Suppressor macrophage treated with lipopolysaccharide for 1 hour (primary cell): ENCODE data around the gene FHDC1.

ENCODE experiments used
- DNase-seq, 3 donors: peaks; one replicate each; pipeline ENCODE4 v3.0.0-alpha.2; 2020 to 2022

FHDC1 gene

DNA sequence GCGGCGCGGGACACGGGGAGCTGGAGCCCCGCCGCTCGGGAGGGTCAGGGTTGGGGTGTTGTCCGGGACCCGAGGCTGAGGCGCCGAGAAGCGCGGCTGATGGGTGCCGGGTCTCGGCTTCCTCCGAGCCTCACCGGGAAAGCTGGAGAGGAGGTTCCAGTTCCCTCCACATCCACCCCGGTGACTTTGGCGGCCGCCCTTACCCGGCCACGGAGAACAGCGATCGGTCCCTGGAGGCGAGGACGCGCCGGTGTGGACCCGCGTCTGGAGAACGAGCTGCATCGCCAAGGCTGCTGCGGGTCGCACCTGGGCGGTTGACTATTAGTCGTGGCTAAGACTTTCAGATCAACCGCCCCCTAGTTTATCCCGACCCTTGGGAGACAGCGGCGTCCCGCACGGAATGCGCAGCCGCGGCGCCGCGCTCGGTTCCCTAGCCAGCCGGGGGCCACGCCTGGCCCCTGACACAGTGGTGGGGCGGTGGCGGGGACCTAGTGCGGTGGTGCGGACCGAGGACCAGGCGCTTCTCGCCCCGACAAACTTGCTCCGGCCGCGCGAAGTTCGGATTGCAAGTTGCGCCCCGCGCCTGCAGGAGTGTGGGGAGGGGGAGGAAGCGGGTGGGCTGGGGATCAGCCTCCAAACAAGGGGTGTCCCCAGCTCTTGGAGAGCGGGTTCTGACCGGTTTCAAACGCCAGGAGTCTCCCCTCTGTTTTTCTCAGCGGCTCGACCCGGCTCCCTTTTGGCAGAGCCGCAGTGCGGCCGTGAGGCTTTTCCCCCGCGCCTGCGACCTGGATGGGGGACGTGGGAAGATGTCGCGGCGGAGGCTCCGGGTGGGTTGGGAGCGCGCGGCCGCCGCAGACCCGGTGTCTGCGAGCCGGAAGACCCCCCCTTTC is 568 bp downstream of the FHDC1 start:
- peak in 2 of 3 donors; percentile 24 to 45 for DNase-seq

DNA sequence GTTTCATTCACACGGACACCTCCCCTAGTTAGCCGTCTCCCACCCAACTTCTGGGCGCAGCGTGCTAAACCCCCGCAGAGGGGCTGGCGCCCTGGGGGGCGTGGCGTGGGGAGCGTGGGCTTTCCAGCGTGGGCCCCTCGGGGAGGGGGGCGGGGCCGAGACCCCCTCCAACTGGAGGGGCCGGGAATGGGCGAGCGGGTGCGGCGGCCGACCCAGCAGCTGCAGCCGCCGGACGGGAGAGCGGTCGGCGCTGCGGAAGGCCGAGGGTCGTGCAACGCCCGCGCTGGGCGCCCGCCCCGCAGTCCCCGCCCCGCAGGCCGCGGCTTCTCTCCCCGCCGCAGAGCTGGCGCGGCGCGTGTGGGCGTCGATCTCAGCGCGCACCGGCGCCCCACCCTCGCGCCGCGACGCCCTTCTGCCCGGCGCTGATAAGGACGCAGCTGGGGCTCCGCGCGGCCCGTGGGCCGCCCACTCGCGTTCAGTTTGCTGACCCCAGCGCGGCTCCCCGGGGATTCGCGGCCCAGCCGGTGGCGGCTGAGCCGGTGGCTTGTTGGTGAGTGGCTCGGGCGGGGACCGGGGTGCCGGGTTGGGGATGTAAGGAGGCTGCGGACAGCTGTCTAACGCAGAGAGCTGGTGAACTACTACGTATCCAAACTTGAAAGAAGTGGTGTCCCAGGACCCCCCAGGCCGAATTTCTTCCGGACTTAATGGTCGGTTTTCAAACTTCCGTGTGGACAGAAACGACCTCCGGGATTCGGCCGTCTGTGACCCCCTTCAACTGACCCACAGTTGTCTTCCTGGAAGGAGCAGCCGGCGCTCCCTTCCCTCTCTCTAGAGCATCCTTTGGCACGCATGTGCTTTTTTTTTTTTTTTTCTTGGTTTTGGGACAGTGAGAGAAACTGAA is 1.5 kb downstream of the FHDC1 start:
- DNase-seq = peak; percentile 33 to 61 (median 40)

DNA sequence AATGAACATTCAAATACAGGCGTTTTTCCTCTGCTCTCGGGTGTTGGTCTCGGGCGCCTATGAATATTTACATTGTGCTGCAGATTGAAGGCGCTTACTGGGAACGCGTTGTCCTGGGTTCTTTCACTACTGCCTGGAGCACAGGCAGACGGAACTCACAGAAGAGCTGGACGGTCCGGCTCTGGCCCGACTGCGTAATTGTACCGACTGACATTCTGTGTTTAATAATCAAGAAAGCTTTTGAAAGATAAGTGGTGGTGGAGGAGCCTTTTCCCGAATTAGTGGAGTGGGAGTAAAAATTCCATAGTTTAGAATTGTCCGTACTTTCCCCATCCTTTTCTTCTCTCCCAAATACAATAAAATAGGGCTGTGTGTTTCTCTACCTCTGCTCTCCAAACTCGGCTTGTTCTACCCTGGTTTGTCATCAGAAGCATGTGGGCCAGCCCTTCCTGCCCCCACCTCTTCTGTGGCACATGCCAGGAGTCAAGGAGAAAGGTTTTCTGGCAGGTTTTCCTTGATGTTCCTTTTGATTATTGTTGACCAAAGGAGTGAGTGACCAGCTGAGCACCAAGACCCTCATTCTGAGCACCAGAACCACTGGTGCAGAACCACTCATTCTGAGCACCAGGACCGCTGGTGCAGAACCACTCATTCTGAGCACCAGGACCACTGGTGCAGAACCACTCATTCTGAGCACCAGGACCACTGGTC is 2.3 kb downstream of the FHDC1 start:
- no peak for DNase-seq

- DNase-seq = no peak
Measured at GRCh38 chr4:152939621-152940020, 3.5 kb downstream of the FHDC1 start.

DNA sequence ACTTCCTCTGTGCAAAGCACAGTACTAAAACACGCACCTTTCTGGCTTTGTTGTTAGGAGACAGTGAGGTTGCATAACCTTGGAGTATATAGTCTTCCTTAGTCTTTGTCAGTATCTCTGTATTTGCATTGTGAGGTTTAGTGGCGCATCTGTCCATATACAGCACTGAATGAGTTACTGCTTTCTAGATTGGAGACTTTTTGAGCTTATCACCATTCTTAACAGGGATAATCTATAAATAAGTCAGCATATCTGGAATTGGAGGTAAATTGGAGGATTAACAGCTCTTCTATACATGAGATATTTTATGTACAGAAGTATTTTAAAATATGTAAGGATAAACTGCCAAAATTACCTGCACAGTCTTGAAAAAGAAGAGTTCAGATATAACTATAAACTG is 4.3 kb downstream of the FHDC1 start:
- no peak for DNase-seq

GRCh38 chr4:152941411-152941810 is 5.3 kb downstream of the FHDC1 start:
- DNase-seq = no peak

DNA sequence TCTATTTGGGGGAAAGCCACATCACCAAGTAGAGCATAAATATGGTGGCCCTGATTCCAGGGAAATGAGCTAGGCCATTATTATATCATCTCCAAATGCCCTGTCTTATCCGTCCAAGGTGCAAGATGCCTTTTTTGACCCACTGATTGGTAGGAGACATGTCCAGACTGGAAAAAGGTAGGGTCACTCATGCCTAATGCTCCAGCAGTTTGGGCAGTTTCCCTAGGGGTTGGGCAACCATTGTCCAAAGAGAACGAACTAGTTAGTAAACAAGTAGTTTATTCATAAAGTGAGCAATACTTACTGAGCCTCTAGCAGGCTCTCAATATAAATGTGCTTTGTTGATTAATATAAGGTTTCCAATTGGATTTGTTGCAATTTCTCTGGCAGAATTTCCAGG is 6.2 kb downstream of the FHDC1 start:
- DNase-seq = no peak

DNA sequence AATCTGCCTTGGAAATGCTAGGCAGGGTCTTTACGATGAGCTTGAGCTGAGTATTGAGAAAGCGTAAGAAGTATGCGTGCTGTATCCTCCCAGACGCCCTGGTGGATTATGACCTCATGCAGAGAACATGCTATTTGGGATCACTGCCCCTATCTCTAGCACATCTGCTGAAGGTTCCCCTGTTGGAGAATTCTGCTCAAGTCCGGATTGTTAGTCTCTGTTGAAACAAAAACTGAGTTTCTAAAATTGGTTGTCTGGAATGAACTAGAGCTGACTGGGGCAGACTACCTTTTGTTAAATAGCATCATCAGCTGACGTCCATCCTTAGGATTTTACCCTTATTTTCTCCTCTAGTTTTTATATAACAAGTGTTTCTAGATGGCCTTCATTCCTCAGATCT is 7.5 kb downstream of the FHDC1 start:
- DNase-seq = no peak

DNA sequence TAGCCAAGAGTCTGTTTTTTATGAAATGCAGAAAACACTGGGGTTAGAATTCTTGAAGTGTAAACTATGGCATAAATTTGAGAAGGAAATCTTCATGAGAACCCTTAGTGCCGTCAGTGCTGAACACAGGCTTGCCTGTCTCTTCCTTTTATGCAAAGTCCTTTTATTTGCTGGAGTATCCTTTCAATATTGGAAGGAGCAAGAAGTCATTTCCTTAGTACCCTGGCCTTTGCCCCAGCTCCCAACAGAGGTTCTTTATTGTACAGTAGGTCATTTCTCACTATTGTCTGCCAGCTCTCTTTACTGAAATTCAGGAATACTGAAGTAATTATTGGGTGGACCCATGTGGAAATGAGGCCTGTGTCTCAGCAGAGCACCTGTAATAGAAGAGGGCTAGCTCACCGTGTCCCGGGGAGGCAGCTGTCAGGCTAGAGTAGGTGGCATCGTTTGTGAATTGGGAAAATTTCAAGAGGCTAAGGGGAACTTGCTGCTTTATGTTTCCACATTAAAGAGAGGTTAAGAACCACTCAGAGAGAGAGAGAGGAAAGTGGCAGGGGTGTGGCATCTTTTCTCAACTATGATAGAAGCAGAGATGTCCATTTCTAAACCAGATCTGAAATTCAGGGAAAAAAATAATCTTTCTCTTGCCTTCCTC is 8.7 kb downstream of the FHDC1 start:
- no peak for DNase-seq

- no peak for DNase-seq
Measured at GRCh38 chr4:152945639-152946038, 9.5 kb downstream of the FHDC1 start.

GRCh38 chr4:152946446-152946845 is 10.3 kb downstream of the FHDC1 start:
- DNase-seq = no peak

- no peak for DNase-seq
Measured at GRCh38 chr4:152947311-152947710, 11.2 kb downstream of the FHDC1 start.

- no peak for DNase-seq
Measured at GRCh38 chr4:152949930-152950329, 13.8 kb downstream of the FHDC1 start.

DNA sequence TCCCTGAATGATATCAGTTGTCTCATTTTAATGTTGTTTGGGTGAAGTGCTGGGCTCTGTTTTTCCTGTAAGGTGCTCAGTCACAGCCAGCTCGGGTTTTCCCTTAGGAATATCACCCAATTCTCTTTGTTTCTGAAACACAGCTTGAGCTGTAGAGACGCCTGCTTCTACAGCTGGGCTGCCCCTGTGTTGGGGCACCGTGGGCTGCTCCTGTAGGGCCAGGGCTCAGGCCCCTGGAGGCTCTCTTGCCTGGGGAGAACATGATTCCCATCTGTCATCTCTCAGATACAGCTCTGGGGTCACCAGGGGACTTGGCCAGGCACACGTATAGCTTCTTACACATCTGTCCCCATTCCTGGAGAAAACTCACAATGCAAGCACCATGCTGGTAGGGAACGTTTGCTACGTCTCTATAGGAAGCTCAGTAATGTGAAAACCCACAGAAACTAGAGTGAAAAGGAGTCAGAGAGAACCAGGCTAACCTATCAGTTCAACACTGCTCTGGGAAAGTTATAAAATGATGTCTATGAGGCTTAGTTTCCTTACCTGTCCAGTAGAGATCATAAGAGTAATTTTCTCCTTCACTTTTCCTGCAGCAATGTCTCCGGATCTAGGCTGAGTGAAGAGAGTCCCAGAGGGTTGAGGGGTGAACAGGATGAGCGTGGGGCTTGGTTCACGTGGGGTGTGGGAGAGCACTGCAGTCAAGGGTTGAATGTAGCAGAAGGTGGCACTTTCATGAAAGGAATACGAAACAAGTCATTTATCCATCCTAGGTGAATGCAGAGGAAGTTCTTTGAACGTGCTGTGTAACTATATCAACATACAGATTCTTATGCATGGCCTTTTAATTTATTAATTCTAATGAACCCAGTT is 14.5 kb downstream of the FHDC1 start:
- DNase-seq = no peak

GRCh38 chr4:152951348-152951747 is 15.2 kb downstream of the FHDC1 start:
- no peak for DNase-seq

- no peak for DNase-seq
Measured at GRCh38 chr4:152953514-152953913, 17.4 kb downstream of the FHDC1 start.

GRCh38 chr4:152954741-152955140 is 18.6 kb downstream of the FHDC1 start:
- DNase-seq = no peak

DNA sequence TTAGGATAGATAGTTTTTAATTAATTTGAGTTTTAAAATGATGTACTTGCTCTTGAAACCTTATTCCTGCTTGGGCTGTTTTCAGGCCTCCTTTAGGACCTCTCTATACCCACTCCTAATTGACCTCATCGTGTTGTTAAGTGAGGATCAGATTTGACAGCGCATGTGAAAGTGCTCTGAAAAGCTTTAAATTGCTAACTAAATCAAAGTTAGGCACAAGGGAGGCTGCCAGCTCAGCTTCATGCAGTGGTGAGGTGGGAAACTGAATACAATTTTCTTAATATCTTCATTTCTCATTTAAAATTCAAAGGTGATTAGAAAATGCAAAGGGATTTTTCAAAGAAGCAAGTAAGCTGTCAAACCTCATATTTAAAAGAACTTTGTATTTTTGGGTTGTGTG is 20.0 kb downstream of the FHDC1 start:
- DNase-seq = no peak

DNA sequence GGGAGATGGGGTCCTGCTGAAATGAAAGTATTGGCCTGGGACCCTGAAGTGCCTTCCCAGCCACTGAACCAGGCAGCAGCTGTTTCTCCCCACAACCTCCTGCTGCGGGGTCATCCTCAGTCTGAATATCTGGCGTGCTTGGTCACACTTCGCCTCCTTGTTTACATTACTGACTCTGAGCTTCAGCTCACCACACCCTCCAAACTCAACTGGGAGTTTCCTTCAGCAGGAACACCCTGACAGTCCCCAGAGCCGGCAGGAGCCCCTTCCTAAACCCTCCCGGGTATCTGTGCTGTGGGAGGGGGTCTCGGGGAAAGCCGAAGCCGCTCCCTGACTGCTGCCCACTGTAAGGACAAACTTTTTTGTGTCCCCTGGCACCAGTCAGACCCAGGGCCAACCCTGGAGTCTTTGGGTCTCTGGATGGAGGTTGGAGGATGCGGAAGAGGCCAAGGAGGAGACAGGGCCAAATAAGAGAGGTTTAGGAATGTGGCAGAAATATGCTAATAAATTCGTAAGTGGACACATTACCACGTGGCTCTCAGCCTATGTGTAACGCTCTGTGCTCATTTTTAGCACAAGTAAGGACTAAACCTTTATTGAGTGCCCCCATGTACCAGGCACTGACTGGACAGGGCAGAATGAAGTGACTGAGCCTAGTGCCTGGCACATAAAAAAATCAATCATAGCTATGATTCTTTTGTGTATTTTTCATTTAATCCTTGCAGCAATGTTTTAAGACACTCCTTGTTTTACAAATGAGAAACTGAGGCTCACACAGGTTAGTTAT is 20.7 kb downstream of the FHDC1 start:
- no peak for DNase-seq

- DNase-seq = no peak
Measured at GRCh38 chr4:152957437-152958171, 21.5 kb downstream of the FHDC1 start.
